ENCODE data around the gene LEMD1.

DNA sequence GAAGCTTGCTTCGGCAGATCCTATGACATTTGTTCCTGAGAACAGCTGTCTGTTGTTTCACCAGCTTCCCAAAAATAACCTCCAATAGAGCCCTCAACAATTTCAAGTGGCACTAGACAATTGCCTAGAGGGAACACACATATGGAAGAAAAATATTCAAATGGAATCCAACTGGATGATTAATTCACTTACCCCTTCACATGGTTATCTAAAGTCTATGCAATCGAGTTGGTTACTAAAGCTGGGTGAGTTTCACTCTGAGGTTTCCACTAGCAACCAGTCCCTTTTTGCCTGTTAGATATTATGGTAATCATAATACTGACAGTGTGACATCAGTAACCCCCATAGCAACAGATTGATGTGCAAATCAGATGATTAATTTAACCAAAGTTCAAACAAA lies at the start of gene LEMD1:
- TF ChIP-seq, protein P1, sequence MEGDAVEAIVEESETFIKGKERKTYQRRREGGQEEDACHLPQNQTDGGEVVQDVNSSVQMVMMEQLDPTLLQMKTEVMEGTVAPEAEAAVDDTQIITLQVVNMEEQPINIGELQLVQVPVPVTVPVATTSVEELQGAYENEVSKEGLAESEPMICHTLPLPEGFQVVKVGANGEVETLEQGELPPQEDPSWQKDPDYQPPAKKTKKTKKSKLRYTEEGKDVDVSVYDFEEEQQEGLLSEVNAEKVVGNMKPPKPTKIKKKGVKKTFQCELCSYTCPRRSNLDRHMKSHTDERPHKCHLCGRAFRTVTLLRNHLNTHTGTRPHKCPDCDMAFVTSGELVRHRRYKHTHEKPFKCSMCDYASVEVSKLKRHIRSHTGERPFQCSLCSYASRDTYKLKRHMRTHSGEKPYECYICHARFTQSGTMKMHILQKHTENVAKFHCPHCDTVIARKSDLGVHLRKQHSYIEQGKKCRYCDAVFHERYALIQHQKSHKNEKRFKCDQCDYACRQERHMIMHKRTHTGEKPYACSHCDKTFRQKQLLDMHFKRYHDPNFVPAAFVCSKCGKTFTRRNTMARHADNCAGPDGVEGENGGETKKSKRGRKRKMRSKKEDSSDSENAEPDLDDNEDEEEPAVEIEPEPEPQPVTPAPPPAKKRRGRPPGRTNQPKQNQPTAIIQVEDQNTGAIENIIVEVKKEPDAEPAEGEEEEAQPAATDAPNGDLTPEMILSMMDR (IDR thresholded peaks at IDR 0.05; ENCODE audit: low read length) = no peak
- TF ChIP-seq EZH2phosphoT487 (IDR thresholded peaks at IDR 0.05; ENCODE audit: low read length) = no peak
